ENCODE results near the gene CACHD1.

DNA sequence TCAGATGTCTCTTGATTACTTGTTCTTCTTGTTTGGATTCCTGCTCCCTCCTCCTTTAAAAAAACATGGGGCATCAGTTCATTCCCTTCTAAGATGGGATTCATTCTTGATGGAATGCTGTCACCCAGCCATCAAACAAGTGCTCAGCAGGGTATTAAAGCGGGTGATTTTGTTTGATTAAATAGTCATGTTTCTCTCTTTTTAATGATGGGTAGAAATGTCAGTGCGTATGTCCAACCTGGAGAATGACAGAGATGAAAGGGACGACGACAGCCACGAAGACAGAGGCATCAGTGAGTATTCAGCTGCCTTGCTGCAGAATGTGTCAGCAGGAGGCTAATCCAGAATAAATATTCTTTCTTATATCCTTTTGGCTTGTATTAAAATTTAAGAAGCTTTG lies 211.1 kb downstream of the CACHD1 start:
- TF ChIP-seq CTCF (IDR thresholded peaks at IDR 0.05; ENCODE audit: insufficient read depth, low read length) (no peak), GABPA (IDR thresholded peaks at IDR 0.05; ENCODE audit: low read depth) (no peak), POLR2AphosphoS5 (IDR thresholded peaks at IDR 0.05; ENCODE audit: low read depth) (no peak)

All from HL-60 (cell line).